GM12801 (cell line): ENCODE data around the gene CCNE1.

Experiments used
- CTCF ChIP-seq: IDR thresholded peaks from one replicate; pipeline ENCODE4 v1.5.1; 2011; ENCODE audit warnings: control low read depth; ENCODE audit not compliant: insufficient read length; ENCODE audit errors: extremely low read depth

CCNE1 gene

DNA sequence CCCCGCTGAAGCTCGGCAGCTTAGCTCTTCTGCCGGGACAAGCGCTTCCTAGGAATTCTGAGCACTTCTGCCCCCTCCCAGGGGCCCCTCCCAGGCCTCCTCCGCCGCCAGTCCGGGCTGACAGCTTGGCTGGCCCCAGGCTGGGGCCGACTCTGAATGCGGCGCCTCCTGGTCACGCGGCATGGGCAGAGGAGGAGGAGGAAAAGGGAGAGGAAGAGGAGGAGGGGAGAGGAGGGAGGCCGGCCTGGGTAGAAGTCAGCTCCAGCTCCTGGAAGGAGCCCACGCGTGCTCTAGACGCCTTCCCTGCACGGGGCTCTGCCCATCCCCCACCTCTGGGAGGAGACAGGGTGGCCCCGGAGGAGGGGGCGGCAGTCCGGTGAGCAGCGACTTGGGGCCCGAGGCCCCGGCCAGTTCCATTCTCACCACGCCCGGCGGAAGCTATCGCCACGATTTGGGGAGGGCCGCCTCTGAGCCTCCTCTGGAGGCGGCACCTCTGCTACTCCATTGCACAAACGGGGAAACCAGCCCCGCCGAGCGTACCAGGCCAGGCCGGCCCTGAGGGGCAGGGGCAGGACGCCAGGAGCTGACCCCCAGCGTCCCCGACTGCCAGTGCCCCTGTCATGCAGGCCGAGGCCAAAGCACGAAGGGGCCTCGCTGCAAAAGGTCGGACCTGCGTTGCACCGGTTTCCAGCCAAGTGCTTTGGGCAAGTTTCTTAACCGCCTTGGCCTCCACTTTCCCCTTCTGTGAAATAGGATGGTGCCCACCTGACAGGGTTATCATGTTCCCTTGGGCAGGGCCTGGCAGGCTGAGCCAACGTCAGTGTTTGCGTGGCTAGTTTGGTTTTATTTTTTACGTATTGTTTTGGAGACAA, 31.6 kb downstream of the CCNE1 start:
- TF ChIP-seq CTCF, result no peak

DNA sequence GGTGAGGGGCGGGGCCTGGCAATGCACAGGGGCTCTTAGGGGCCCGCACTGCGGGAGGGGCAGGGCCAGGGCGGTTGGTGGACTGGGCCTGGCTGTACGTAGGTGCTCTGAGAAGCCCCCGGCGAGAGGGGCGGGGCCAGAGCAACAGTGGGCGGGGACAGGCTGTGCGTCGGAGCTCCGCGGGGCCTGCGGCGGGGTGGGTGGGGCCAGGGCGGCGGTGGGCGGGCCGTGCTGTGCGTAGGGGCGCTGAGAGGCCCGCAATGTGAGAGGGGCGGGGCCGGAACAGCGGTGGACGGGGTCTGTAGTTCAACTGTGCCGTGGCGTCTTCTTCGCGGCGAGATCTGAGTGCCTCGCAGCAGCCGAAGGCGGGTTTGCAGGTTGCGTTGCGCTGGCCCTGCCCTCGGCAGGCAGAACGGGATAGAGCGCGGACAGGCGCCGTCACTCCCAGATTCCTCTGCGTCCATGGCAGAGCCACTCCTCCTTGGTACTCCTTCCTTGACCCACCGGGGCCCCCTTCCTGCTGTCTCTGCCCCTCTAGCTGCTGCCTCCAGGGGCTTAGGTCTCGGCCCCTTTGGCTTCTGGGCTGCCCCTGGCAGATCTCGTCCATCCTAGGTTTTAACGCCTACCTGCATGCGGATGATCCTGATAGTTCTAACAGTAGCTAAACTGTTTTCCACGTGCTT, 33.2 kb downstream of the CCNE1 start:
- TF ChIP-seq CTCF, result no peak

DNA sequence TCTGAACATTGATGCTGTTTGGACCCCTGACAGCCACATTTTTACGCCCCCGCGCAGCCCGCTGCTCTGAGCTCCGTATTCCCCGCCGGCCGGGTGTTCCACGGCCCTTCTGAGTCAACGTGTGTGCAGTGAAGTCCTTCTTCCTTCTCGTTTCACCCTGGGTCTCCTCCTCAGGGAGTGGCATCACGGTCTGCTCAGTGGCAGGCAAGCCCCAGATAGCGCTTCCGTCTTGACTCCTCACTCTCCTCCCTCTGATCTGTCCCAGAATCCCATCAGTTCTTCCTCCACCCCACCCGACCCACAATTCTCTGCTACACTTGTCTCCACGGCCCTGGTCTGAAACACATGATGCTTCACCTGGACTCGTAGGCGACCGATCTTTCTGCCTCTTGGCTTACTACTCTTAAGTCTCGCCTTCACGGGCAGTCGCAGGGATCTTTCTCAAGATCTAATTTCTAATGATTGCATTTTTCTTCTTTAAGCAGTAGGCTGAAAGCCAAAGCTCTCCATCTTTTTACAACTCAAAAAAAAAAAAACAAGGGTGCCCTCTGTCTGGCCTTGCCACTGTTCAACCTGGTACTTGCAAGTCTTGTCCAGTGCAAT, 33.9 kb downstream of the CCNE1 start:
- TF ChIP-seq CTCF, result no peak

DNA sequence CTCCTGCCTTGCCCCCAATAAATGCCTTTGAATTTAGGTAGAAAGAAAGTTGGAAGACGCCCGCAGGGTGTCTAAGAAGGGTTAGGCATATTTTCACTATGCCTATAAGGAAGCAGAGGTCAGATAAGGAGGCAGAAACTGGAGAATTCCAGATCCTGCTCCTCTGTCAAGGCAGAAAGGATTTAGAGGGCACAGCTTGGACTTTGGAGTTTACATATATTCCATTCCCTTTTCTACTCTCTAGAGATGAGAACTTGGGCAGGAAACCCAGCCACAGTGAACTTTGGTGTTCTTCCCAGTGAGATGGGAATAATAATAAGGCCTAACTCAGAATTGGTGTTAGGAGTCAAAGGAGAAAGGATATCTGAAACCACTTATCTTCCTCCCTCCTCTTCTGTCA, 37.4 kb downstream of the CCNE1 start:
- no peak for TF ChIP-seq CTCF

DNA sequence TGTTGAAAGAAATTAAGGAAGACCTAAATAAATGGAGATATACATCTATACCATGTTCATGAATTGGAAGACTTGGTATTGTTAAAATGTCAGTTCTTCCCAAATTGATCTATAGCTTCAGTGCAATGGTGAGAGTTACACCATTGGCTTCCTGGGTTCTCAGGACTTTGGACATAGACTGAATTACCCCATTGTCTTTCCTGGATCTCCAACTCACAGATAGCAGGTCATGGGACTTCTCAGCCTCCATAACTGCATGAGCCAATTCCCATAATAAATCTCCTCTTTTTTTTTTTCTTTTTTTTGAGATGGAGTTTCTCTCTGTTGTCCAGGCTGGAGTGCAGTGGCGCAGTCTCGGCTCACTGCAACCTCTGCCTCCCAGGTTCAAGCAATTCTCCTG, 38.7 kb downstream of the CCNE1 start:
- TF ChIP-seq CTCF, result no peak

GRCh38 chr19:29851769-29852521, 40.2 kb downstream of the CCNE1 start:
- TF ChIP-seq CTCF, result no peak

GRCh38 chr19:29854033-29854432, 42.2 kb downstream of the CCNE1 start:
- no peak for TF ChIP-seq CTCF
